Measurements from ENCODE around the gene LRRN4CL. TPM values are rescaled to one million over a fixed set of nuclear protein-coding genes. Genes with fewer than 3 reads are reported as not detected.

LRRN4CL gene
- total and polyA plus RNA-seq, 7 donors, result 0.23 to 40.4 (median 28.5) TPM

- peaks cover 0 to 63% (median 53%) of the 10 kb centered on the region in 4 donors for H3K4me1 ChIP-seq
- H3K27me3 ChIP-seq, result no peaks in the 10 kb centered on the region
- peak within 1 kb of the TSS; percentile 84 to 98 (median 94) for H3K4me3 ChIP-seq
- DNase-seq, result peak; percentile 95
- TF ChIP-seq CTCF (IDR thresholded peaks at IDR 0.05) (no peak), POLR2AphosphoS5 (IDR thresholded peaks at IDR 0.05) (peak; percentile 80 to 95 (median 88)), EP300 (IDR thresholded peaks at IDR 0.05) (peak in 1 of 4 donors; percentile 5), POLR2A (IDR thresholded peaks at IDR 0.05) (peak; percentile 87)
- peaks cover 2 to 22% (median 8%) of the 10 kb centered on the region in 4 donors for H3K36me3 ChIP-seq
- no peaks in the 10 kb centered on the region for H3K9me3 ChIP-seq
- WGBS, 2 donors, result 0 to 1% methylated on average over 29 of the region's 29 CpGs
- peak within 1 kb of the TSS; percentile 96 to 97 (median 96) for H3K27ac ChIP-seq
- intact Hi-C loops (cut with DNase I), result loop anchor here (2.0 to 5.0 kb wide), 4 partner anchors 24 to 106 kb away; partner anchors contain the start of genes B3GAT3, STX5, TAF6L and TEX54
These were observed 39.0 kb upstream of the LRRN4CL start, which contains the start of gene TTC9C for GRCh38 chr11:62728171-62728988. TSS of gene TTC9C (plus strand) at chr11:62728486. CDS start at chr11:62728849, 363 bp downstream.

GRCh38 chr11:62727872-62728170, 38.5 kb upstream of the LRRN4CL start:
- H3K9me3 ChIP-seq, result no peaks in the 10 kb centered on the region
- peak overlapping the region; percentile 84 to 98 (median 94) for H3K4me3 ChIP-seq
- peaks cover 0 to 64% (median 55%) of the 10 kb centered on the region in 4 donors for H3K4me1 ChIP-seq
- whole genome bisulfite sequencing, 2 donors, result 0% methylated on average over 20 of the region's 20 CpGs
- peak; percentile 94 for DNase-seq
- H3K27me3 ChIP-seq, result no peaks in the 10 kb centered on the region
- intact Hi-C loops (cut with DNase I), result loop anchor here (2.0 to 5.0 kb wide), 4 partner anchors 25 to 106 kb away; partner anchors contain the start of genes B3GAT3, STX5, TAF6L and TEX54
- H3K27ac ChIP-seq, result peak overlapping the region; percentile 96 to 97 (median 96)
- peaks cover 8 to 22% (median 12%) of the 10 kb centered on the region in 4 donors for H3K36me3 ChIP-seq
- no peak for TF ChIP-seq EP300 (IDR thresholded peaks at IDR 0.05)
- TF ChIP-seq POLR2AphosphoS5 (IDR thresholded peaks at IDR 0.05), result no peak
- TF ChIP-seq CTCF (IDR thresholded peaks at IDR 0.05), result no peak
- TF ChIP-seq POLR2A (IDR thresholded peaks at IDR 0.05), result no peak

GRCh38 chr11:62727165-62727871, 38.0 kb upstream of the LRRN4CL start, which contains the start of gene HNRNPUL2:
TSS of gene HNRNPUL2 (minus strand) at chr11:62727457. CDS start at chr11:62727156, 301 bp downstream.
- TF ChIP-seq POLR2A (IDR thresholded peaks at IDR 0.05), result peak; percentile 87 to 96
- no peak for TF ChIP-seq CTCF (IDR thresholded peaks at IDR 0.05)
- no peak for TF ChIP-seq EP300 (IDR thresholded peaks at IDR 0.05)
- peak; percentile 95 to 99 (median 98) for TF ChIP-seq POLR2AphosphoS5 (IDR thresholded peaks at IDR 0.05)
- no peaks in the 10 kb centered on the region for H3K27me3 ChIP-seq
- 0% methylated on average over 72 of the region's 72 CpGs for WGBS, 2 donors

GRCh38 chr11:62726915-62727164, 37.5 kb upstream of the LRRN4CL start:
- intact Hi-C loops (cut with DNase I), result loop anchor here (5.0 kb wide), 3 partner anchors 45 to 105 kb away; partner anchors contain the start of genes B3GAT3, STX5, TAF6L and TEX54
- no peak for DNase-seq
- WGBS, 2 donors, result 0 to 1% methylated on average over 37 of the region's 37 CpGs
- no peaks in the 10 kb centered on the region for H3K27me3 ChIP-seq
- no peaks in the 10 kb centered on the region for H3K9me3 ChIP-seq
- H3K4me1 ChIP-seq, result peaks cover 0 to 60% (median 56%) of the 10 kb centered on the region in 4 donors
- TF ChIP-seq POLR2AphosphoS5 (IDR thresholded peaks at IDR 0.05), result no peak
- TF ChIP-seq EP300 (IDR thresholded peaks at IDR 0.05), result no peak
- TF ChIP-seq CTCF (IDR thresholded peaks at IDR 0.05), result no peak
- no peak for TF ChIP-seq POLR2A (IDR thresholded peaks at IDR 0.05)
- H3K27ac ChIP-seq, result peak overlapping the region; percentile 96 to 97 (median 96)
- peaks cover 18 to 25% (median 22%) of the 10 kb centered on the region in 4 donors for H3K36me3 ChIP-seq
- H3K4me3 ChIP-seq, result peak overlapping the region; percentile 84 to 98 (median 94)

More at GRCh38 chr11:62727165-62727871, 38.0 kb upstream of the LRRN4CL start, which contains the start of gene HNRNPUL2:
- Histone ChIP-seq H3K4me1 (peaks cover 0 to 60% (median 55%) of the 10 kb centered on the region in 4 donors), H3K4me3 (peak within 1 kb of the TSS; percentile 84 to 98 (median 94)), H3K9me3 (no peaks in the 10 kb centered on the region), H3K36me3 (peaks cover 13 to 23% (median 17%) of the 10 kb centered on the region in 4 donors), H3K27ac (peak within 1 kb of the TSS; percentile 96 to 97 (median 96))
- peak; percentile 99 for DNase-seq
- intact Hi-C loops (cut with DNase I), result loop anchor here (5.0 kb wide), 3 partner anchors 45 to 105 kb away; partner anchors contain the start of genes B3GAT3, STX5, TAF6L and TEX54
